Stimulated activated CD8-positive, alpha-beta memory T cell treated with anti-CD3 and anti-CD28 coated beads, Interleukin-7, amount 100 ng/mL, for 24 hours (primary cell): Measurements from ENCODE around the gene CCDC183.
"Not testable (repeated sequence)": the region's sequence is repeated elsewhere in the genome, so short reads cannot be mapped to it uniquely, and the experiment has no call there.

Experiments
- DNase-seq: peaks from one replicate; pipeline ENCODE4 v3.0.0-alpha.2; 2020; ENCODE audit warnings: low read depth

The CCDC183 gene

DNA sequence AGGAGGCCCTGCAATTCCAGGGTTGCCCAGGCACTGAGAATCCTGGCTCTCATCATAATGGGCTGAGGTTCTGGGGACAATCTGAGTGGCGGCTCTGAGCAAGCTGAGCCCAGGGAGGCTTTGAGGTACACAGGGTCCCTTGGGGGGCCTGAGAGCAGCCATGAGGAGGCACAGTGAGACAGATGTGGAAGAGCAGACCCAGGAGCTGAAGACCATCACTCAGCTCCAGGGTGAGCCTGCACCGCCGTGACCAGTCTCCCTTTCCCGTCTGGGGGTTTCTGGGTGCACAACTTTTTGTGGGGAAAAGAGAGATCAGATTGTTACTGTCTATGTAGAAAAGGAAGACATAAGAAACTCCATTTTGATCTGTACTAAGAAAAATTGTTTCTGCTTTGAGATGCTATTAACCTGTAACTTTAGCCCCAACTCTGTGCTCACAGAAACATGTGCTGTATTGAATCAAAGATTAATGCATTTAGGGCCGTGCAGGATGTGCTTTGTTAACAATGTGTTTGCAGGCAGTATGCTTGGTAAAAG, at the start of gene CCDC183:
TSS of gene CCDC183 (plus strand) at position 101 of the 537 bp plus-strand sequence. CDS start at position 161, 60 bp downstream.
- DNase-seq = no peak

DNA sequence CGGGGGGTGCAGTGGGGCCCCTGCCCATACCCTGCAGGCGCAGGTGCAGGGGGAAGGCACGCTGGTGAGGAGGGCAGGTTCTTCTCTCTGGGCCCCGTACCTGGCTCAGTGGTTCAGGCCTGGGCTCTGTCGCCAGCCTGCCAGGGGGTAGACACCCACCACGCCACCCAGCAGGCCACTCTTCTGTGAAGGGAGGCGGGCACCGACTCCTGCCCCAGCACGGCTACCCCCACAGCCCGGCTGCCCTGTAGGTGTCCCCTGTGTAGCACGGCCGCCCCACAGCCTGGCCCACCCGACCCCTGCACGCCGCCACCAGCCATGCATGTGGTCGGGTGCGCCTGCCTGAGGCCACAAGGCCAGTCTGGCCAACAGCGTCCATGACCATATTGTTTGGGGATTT, 49.5 kb upstream of the CCDC183 start:
- no peak for DNase-seq

DNA sequence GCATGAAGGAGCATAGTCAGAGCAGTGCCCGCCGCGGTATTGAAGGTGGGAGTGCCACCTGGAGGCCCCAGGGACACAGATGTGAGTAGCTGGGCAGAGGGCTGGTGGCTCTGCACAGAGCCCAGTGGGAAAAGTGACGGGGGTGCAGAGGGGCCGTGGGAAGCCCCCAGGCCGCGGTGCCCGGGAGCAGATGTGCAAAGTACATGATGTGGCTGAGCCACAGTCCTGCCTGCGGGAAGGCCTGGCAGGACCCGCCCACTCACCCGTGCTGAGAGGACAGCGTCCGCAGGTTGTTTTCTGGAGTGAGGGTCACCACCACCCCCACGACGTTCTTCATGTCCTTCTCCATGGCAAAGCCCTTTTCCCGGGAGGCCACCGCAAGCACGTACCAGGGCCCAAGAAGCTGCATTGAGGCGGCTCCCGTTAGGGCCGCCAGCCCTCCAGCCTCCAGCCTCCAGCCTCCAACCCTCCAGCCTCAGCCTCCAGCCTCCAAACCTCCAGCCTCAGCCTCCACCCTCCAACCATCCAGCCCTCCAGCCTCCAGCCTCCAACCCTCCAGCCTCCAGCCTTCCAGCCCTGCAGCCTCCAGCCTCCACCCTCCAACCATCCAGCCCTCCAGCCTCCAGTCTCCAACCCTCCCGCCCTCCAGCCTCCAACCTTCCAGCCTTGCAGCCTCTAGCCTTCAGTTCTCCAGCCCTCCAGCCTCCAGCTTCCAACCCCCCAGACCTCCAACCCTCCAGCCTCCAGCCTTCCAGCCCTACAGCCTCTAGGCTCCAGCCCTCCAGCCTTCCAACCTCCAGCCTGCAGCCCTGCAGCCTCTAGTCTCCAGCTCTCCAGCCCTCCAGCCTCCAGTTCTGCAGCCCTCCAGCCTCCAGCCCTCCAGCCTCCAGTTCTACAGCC, 48.7 kb upstream of the CCDC183 start:
- no peak for DNase-seq

DNA sequence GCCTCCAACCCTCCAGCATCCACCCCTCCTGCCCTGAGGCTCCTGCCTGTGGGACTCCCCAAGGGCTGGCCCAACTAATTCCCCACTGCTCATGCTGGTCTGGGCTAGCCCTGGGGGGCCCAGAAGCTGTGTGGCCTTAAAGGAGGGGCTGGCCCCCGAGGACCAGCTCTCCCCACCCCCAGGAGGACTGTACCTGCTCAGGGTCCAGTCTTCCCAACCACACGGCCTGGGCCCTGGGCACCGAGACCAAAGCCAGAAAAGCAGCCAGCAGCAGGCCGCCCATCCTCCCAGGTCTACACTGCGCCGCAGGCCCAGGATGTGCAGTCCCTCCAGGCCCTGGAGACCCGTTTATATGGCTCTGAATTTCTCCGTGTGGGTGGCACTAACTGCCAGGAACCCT, 47.9 kb upstream of the CCDC183 start, which contains the start of gene LCN6:
TSS of gene LCN6 (minus strand) at position 325 of the 400 bp plus-strand sequence. CDS start at position 283, 42 bp downstream.
- no peak for DNase-seq

DNA sequence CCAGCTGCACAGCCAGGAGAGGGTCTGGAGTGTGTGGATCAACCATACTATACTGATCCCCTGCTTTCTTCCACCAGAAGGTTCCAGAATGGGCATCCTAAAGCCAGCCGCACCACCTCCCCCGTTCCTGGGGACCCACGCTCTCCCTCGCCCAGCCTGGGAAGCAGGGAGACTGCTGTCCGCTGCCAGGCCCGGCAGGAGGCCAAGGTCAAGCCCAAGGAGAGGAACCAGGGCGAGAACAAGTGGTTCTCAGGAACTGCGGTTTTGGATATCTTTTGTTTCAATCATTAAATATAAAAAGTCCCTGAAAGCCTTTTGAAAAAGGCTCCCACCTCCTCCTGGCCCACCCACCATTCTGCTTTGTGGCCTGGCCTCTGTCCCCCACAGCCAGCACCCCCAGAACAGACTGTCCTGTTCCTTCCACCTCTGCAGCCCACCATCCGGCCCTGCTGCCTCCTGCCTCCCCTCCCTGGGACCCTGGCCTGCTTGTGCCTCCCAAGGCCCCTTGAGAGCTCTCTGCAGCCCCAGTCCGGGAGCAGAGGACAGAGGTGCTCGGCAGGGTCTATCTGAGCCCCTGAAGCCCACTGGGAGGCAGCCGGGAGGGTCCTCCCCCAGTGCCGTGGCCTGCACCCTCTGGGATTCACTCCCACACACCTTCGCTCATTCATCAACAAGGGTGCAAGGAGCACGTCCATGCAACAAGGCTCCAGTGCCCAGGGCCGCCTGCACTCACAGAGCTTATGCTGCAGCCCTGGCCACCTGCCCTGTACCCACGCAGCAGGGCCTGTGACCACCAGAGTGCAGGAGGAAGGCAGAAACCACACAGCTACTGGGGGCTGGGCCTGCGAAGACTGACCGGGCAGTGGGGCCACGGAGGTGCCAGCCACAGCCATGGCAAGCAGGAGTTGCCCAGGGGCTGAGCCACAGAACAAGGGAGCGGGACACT, 47.2 kb upstream of the CCDC183 start:
- DNase-seq = no peak

DNA sequence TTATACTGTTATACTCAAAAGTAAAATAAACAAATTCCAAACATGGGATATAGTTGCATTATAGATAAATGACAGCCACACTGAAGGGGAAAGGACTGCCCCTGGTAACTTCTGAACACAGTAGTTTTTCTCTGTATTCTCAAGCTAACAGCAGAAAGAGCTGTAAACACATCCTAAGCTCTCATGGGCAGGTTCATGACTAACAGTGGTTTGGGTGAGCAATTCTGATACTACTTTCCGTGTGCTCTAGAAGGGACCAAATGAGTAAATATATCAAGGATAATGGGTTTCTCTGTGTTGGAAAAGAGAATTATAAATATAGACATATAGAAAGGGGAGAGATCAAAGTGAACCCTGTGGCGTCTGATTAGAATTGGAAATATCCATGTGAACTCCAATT, 45.6 kb upstream of the CCDC183 start:
- no peak for DNase-seq

DNA sequence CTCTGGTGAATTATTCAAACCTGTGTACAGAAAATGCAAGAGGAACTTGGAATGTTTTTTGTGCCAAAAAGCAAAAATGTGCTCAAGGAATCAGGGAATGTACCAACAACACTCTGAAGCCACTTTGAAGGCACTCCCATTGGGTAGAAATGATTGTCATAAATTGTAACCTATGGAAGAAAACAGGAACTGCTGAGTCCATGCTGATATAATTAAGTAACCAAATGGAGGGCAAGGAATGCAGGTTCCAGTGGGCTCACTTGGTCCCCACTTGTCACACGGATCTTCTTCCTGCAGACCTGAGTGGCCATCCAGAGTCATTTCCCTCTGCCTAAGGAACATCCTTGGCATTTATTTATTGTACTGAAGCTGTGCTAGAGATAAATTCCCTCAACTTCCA, 44.9 kb upstream of the CCDC183 start:
- DNase-seq = no peak

DNA sequence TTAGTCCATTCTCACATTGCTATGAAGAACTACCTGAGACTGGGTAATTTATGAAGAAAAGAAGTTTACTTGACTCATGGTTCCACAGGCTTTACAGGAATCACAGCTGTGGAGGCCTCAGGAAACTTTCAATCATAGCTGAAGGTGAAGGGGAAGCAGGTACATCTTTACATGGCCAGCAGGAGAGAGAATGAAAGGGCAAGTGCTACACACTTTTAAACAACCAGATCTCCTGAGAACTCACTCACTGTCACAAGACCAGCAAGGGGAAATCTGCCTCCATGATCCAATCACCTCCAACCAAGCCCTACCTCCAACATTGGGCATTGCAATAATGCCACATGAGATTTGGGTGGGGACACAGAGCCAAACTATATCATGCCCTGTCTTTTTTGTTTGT, 44.3 kb upstream of the CCDC183 start:
- no peak for DNase-seq

DNA sequence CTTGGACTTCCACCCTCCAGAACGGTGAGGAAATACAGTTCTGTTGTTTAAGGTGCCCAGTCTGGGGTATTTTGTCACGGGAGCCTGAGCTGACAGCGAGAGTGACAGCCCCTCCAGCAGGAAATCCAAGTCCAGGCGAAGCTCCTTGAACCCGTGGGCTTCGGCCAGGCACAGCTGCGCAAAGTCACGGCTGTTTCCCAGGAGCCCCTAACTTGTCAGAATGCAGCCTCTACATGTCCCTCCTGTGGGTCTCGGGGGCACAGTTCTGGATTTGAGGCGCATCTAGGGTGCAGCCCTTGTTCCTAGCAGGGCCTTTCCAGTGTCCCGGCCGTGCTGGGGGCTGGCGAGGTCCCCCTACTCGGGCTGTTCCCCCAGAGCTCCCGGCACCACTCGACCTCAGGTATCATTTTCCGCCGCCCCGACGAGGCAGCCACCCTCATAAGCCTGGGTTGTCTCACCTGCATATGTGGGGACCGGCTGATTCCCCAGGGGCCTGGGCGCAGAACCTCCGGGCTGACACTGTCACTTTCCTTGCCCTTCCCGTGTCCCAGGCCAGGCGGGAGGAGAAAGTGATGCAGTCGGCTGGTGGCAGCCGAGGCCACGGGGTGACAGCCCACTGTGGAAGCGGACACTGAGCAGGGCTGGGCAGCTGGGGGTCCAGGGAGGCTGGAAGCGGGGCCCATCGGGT, 42.6 kb upstream of the CCDC183 start:
- DNase-seq = no peak

DNA sequence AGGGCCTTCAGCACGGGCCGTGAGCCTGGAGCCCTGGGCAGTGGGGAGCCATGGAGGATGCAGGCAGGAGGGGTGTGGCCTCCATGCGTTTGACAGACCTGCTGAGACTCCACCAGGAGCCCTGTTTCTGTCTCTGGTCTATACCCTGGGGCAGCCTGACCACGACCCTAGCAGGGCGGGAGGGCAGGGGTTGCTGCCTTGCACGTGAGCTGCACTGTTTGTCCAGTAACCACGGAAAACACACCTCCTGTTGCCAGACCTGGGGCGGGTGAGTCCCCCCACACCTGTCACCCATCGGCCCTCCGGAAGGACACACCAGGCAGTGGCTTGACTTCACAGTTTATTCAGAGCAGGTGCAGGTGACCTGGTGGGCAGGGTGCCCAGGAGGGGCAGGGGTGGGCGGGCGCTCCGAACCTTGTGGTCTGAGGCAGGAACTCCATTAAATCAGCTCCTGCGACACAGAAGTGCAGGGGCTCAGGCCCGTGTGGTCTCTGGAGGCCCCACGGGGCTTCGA, 42.0 kb upstream of the CCDC183 start:
- no peak for DNase-seq

DNA sequence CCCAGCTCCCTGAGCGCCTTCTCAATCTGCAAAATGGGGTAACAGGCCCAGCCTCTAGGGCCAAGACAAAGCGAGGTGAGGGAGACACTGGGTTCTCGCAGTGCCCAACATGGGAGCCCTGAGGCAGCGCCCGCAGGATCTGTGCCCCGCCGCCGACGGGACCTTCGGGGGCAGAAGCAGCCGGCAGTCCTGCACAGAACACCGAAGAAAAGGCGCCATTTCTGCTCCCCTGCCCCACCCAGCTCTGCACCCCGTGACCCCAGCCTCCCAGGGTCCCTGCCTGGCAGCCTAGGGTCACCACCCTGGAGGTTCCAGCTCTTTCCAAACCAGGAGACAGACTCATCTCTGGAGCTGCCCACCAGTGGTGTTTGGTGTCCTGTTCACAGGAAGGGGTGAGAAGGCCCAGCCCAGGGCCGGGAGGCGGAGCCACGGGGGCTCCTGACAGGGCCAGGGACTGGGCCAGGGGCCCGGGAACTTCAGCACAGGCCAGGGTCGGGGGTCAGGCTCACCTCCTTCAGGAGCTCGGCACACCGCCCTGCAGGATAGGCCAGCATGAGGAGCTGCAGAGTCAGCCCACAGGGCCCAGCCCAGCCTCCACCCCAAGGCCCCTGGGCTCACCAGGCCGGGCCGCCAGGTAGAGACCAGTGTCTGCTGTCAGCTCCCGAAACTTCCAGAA, 41.4 kb upstream of the CCDC183 start:
- DNase-seq = no peak

DNA sequence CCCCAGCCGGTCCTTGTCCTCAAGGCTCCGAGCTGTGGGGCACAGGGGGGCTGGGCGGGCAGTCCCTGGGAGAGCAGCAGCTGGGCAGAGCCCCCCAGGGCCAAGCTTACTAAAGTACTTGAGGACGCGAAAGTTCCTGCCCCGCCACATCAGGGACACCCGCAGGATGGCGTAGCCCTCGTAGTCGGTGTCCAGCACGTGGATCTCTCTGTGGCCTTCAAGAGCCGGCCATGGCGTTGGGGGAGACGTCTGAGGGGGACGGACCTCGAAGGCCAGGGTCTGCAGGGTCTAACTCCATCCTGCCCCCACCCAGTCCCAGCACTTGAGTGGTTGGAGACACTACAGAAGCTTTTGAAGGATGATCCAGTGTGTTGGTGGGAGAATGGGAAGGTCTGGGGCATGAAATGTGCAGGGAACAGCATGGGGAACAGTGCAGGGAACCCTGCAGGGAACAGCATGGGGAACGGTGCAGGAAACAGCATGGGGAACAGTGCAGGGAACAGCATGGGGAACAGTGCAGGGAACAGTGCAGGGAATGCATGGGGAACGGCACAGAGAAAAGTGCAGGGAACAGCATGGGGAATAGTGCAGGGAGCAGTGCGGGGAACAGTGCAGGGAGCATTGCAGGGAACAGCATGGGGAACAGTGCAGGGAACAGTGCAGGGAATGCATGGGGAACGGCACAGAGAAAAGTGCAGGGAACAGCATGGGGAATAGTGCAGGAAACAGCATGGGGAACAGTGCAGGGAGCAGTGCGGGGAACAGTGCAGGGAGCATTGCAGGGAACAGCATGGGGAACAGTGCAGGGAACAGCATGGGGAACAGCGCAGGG, 40.6 kb upstream of the CCDC183 start:
- not testable (repeated sequence) for DNase-seq

DNA sequence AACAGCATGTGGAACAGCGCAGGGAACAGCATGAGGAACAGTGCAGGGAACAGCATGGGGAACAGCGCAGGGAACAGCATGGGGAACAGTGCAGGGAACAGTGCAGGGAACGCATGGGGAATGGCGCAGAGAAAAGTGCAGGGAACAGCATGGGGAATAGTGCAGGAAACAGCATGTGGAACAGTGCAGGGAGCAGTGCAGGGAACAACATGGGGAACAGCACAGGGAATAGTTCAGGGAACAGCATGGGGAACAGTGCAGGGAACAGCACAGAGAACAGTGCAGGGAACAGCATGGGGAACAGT, 40.1 kb upstream of the CCDC183 start:
- no peak for DNase-seq

DNA sequence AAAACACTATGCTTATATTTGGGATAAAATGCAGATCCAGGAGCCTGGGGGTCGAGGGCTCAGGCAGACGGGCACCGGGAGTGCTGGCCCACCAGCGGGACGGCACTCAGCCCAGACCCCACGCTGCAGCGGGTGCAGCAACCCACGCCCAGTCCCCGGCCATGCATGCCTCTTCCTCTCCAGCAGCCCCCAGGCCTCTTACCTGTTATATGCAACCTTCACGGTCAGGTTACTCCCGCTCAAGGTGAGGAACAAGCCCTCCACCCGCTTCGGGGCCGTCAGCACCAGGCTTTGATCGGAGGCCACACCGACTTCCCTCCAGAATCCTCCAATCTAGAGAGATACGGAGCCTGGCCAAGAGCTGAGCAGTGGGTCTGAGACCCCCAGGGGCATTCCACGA, 39.3 kb upstream of the CCDC183 start:
- DNase-seq = no peak

DNA sequence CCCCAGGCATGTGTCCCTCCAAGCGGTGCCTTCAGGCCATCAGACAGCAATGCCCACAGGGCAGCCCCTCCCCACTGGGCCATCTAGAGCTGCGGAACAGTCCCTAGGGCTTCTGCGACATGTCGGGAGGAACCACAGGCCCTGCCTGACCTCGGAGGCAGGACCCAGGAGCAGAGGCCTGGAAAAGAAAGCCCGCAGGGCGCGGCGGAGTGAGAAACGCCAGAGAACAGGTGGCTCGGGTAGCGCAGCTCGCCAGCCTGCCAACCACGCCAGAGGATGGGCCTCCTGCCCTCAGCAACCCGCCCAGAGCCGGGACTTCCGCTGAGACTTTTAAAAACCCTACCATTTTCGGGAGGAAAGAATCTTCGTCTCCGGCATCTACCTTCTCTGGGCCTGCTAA, 38.8 kb upstream of the CCDC183 start:
- DNase-seq = no peak

DNA sequence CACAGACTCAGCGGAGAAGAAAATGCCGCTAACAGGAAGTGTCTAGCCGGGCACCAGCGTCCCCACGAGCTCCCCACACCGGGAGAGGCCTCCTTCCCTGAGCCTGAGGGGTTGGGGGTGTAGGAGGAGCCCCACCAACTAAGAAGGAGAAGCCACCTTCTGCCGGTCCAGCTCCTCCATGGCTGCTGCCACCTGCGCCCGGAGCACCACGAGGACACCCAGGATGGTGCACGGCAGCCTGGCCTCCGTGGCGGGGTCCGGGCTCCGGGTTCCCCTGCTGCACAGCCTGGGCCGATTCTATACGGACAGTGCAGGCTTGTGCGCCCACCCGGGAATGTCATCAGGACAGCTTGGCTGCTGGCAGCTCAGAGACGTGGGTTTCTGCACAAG, 38.4 kb upstream of the CCDC183 start:
- DNase-seq = no peak

DNA sequence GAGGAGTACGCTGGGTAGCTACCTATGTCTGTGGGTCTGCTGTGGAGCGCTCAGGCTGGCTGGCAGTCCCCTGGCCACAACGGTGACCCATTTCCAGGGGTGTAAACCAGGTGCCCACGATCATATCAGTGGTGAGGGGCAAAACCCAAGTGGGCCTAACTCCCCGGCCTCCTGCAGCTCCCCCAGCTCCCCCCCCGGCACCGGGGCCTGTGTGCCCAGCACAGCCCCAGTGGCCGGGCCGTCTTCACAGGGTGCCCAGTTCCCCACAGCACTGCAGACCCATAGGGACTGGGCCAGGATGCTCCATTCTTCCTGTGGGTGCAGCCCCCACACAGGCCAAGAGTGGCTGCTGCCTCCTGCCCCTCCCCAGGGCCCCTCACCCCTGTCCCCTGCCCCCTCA, 37.1 kb upstream of the CCDC183 start:
- DNase-seq = no peak

DNA sequence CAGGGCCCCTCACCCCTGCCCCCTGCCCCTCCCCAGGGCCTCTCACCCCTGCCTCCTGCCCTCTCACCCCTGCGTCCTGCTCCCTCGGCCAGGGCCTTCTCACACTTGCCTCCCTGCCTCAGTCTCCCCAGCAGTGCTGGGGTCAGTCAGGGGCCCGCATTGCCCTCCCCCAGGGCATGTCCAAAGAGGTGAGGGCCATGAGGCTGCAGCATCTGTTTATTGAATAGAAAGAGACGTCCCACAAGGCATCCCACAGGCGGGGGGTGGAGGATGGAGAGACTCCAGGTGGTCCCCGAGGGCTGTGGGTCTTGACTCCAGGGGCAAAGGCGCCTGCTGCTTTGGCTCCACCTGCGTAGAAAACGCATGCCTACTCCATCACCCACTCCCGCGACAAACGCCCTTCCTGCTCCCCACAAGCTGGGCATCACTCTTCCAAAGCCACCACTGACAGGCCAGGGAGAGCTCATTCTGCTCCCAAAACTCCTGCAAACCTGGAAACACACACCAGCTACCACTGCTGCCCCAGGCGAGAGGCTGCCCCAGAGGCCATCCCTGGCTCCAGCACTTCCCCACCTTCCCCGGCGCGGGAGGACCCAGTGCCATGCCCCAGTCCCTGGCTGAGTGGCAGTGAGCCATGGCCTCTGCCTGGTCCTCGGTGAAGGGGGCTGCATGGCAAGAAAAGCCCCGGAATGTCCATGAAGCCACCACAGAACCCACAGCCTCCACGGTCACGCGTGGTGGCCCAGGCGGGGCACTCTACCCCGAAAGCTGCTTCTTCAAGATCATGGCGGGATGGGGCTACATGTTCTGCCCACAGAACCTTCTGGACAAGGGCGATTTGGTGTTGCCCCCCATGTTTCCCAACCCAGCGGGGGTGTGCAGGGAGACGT, 36.5 kb upstream of the CCDC183 start:
- DNase-seq = no peak

DNA sequence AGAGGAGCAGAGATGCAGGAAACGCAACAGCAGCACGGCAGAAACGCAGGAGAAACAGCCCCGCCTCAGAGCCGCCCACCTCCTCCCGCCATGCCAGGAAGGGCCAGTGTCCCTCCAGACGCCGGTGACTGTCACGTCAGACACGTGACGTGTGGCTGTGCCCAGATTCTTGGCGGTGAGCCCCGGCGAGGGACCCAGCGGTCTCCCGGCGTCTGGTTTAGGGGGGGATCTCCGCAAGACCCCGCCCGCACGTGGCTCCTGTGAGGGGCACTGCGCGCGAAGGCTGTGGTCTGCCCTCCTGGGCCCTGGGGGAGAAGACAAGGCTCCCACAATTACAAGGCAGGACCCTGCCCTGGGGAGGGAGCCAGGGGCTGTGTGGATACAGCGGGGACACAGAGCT, 35.7 kb upstream of the CCDC183 start:
- DNase-seq = no peak
